LNCAP (cell line): Measurements from ENCODE around the gene UBE2L5.

Experiments
- CTCF ChIP-seq: fragments of 450-650 bp; IDR thresholded peaks from 2 replicates; pipeline ENCODE4 v1.5.1; 2017; ENCODE audit warnings: mild to moderate bottlenecking

Gene UBE2L5

GRCh38 chr13:30461279-30462066 lies 39.2 kb downstream of the UBE2L5 start:
- peak; percentile 40 for TF ChIP-seq CTCF

DNA sequence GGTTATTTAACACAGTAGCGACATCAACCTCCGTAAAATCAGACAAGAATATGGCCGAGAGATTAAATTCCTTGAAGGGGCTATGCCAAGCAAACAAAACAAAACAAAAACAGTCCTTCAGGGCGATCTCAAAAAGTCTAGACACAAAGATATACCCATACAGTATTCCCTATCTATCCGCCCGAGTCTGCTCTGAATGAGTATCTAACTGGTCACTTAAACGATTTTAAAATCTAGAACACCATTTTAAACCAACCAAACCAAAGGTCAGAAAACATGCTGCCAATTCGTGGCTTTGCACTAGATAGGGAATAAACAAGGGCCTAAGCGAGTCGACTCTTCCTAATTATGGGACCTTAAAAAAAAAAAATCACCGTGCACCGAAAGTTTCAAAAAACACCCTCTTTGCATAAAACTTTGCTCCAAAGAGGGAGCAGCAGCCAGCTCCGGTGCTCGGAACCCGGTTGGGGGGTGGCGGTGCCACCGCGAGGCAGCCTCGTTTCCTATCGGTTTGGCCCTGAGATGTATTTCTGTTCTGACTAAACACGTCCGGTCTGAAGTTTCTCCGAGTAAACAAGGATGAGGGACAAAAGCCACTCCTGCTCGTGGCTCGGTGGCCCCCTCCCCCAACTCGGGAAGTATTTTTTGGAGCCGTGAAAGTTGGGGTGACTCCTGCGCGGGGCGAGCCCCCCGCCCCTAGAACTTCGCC lies 41.6 kb downstream of the UBE2L5 start:
- no peak for TF ChIP-seq CTCF

DNA sequence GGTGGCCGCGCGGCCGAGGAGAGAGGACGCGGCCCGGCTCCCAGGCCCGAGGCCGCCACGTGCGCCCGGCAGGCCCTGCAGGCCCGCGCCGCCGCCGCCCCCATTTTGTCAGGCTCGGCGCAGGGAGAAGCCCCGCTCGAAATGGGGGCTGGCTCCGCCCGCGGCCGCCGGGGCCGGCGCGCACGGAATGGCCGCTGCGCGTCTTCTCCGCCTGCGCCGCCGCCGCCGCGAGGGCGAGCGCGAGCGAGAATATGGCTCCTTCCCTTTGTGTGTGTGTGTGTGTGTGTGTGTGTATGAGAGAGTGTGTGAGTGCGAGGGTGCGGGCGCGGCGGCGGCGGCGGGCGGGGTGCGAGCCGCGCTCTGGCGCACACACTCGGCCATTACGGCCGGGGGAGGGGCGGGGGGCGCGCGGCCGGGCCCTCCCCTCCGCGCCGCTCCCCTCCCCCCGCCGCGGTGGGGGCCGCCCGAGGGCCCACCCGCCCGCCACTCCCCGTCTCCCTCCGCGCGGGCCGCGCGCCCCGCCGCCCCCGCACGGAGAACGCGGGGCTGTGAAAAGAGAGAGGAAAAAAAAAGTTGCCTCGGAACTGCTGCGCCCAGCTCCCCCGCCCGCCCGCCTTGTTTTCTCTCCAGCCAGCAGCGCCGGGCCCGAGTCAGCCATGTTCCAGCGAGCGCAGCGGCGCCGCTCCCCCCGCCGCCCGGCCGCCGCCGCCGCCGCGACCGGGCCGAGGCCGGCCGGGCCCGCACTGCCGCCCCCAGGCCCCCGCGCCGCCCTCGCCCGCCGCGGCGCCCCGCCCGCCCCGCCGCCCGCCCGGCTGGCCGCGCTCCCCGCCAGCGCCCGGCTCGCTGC lies 42.4 kb downstream of the UBE2L5 start:
- TF ChIP-seq CTCF, result no peak

- no peak for TF ChIP-seq CTCF
Observed at GRCh38 chr13:30465343-30465592, 43.0 kb downstream of the UBE2L5 start.

- no peak for TF ChIP-seq CTCF
Observed at GRCh38 chr13:30465593-30466357, 43.5 kb downstream of the UBE2L5 start, which contains the start of gene HMGB1. HMGB1 (minus strand) TSS chr13:30465936; CDS start chr13:30463680, 2,256 bp downstream.

GRCh38 chr13:30466358-30466714 lies 44.0 kb downstream of the UBE2L5 start:
- no peak for TF ChIP-seq CTCF

DNA sequence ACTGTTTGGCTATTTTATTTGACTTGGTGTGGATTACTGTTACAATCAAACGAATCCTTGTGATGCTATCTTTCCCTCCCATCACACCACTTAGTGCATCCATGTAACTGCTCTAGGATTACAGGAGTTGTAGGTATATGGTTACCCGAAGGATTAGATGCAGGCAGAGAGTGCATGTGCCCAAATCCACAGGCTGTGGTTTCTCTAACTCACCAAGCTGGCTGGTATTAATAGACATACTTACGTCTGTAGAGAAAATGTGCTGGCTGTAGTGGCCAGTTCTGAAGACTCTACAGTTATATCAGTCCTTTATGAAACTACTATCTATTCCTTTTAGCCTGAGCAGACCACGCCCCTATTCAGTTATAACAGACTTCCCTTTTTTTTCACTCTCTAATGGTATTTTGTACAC lies 44.6 kb downstream of the UBE2L5 start:
- TF ChIP-seq CTCF, result no peak
